ENCODE measurements around the gene ZNF292. TPM values are rescaled to one million over a fixed set of nuclear protein-coding genes. Genes with fewer than 3 reads are reported as not detected.

The ZNF292 gene
- total RNA-seq, 2 experiments from 2014 or later = 81.5 to 82.5 TPM

GRCh38 chr6:87257975-87258374, 102.6 kb downstream of the ZNF292 start:
- Mint-ChIP-seq H3K9me3 (peaks cover 7% of the 10 kb centered on the region), H3K4me1 (ENCODE audit: low read depth) (no peaks in the 10 kb centered on the region), H3K36me3 (ENCODE audit: low read depth) (peaks cover 81% of the 10 kb centered on the region), H3K27ac (no peak overlapping the region), H3K4me3 (no peak overlapping the region), H3K27me3 (no peaks in the 10 kb centered on the region)
- POLR2A ChIA-PET = no interaction called here
- TF ChIP-seq CTCF (IDR thresholded peaks at IDR 0.05) = no peak
- Histone ChIP-seq H3K4me3 (ENCODE audit: low read length) (no peak overlapping the region), H3K9me3 (ENCODE audit: control insufficient read depth in 1 of 2, insufficient read depth in 1 of 2, low read length in 2 of 2) (no peaks in the 10 kb centered on the region), H3K27me3 (ENCODE audit: control insufficient read depth in 1 of 2, insufficient read depth in 2 of 2, low read length in 2 of 2) (no peaks in the 10 kb centered on the region), H3K4me1 (ENCODE audit: insufficient read depth, low read length) (no peaks in the 10 kb centered on the region), H3K27ac (ENCODE audit: low read depth in 1 of 2, low read length in 2 of 2) (no peak overlapping the region), H3K36me3 (ENCODE audit: insufficient read depth, low read length) (peaks cover 41% of the 10 kb centered on the region)
- ATAC-seq (ENCODE audit: poor library complexity) = no peak
- CTCF ChIA-PET = no interaction called here
- no peak for DNase-seq
- intact Hi-C loops (cut with DNase I, micrococcal nuclease) = no loop called here

GRCh38 chr6:87259791-87260190, 104.4 kb downstream of the ZNF292 start:
- H3K4me3 ChIP-seq (ENCODE audit: low read length) = no peak overlapping the region
- Mint-ChIP-seq H3K36me3 (ENCODE audit: low read depth) (peaks cover 63% of the 10 kb centered on the region), H3K4me1 (ENCODE audit: low read depth) (no peaks in the 10 kb centered on the region), H3K27ac (no peak overlapping the region), H3K27me3 (no peaks in the 10 kb centered on the region), H3K9me3 (peaks cover 7% of the 10 kb centered on the region), H3K4me3 (no peak overlapping the region)
- intact Hi-C loops (cut with DNase I, micrococcal nuclease) = no loop called here
- H3K9me3 ChIP-seq (ENCODE audit: control insufficient read depth in 1 of 2, insufficient read depth in 1 of 2, low read length in 2 of 2) = no peaks in the 10 kb centered on the region
- no peaks in the 10 kb centered on the region for H3K27me3 ChIP-seq (ENCODE audit: control insufficient read depth in 1 of 2, insufficient read depth in 2 of 2, low read length in 2 of 2)
- ChIA-PET POLR2A (no interaction called here), CTCF (no interaction called here)
- ATAC-seq (ENCODE audit: poor library complexity) = no peak
- peaks cover 31% of the 10 kb centered on the region for H3K36me3 ChIP-seq (ENCODE audit: insufficient read depth, low read length)
- DNase-seq = no peak
- H3K4me1 ChIP-seq (ENCODE audit: insufficient read depth, low read length) = no peaks in the 10 kb centered on the region
- TF ChIP-seq CTCF (IDR thresholded peaks at IDR 0.05) = no peak
- no peak overlapping the region for H3K27ac ChIP-seq (ENCODE audit: low read depth in 1 of 2, low read length in 2 of 2)

GRCh38 chr6:87261534-87261933, 106.2 kb downstream of the ZNF292 start:
- H3K27ac Mint-ChIP-seq = no peak overlapping the region
- H3K4me1 ChIP-seq (ENCODE audit: insufficient read depth, low read length) = no peaks in the 10 kb centered on the region
- H3K27ac ChIP-seq (ENCODE audit: low read depth in 1 of 2, low read length in 2 of 2) = no peak overlapping the region
- H3K36me3 ChIP-seq (ENCODE audit: insufficient read depth, low read length) = peaks cover 14% of the 10 kb centered on the region
- intact Hi-C loops (cut with DNase I, micrococcal nuclease) = no loop called here
- H3K9me3 Mint-ChIP-seq = peaks cover 7% of the 10 kb centered on the region
- H3K27me3 Mint-ChIP-seq = no peaks in the 10 kb centered on the region
- POLR2A ChIA-PET = no interaction called here
- H3K4me3 ChIP-seq (ENCODE audit: low read length) = no peak overlapping the region
- no peak overlapping the region for H3K4me3 Mint-ChIP-seq
- no peak for ATAC-seq (ENCODE audit: poor library complexity)
- H3K4me1 Mint-ChIP-seq (ENCODE audit: low read depth) = no peaks in the 10 kb centered on the region
- H3K9me3 ChIP-seq (ENCODE audit: control insufficient read depth in 1 of 2, insufficient read depth in 1 of 2, low read length in 2 of 2) = no peaks in the 10 kb centered on the region
- CTCF ChIA-PET = no interaction called here
- no peak for DNase-seq
- no peak for TF ChIP-seq CTCF (IDR thresholded peaks at IDR 0.05)
- H3K27me3 ChIP-seq (ENCODE audit: control insufficient read depth in 1 of 2, insufficient read depth in 2 of 2, low read length in 2 of 2) = no peaks in the 10 kb centered on the region
- peaks cover 45% of the 10 kb centered on the region for H3K36me3 Mint-ChIP-seq (ENCODE audit: low read depth)
